HepG2 (cell line): Measurements from ENCODE around the gene ANKRD39. TPM values are rescaled to one million over a fixed set of nuclear protein-coding genes. Genes with fewer than 3 reads are reported as not detected.

ENCODE experiments used
- BRF2 ChIP-seq: sonication (generic); formaldehyde crosslinking; IDR thresholded peaks from 2 replicates; pipeline ENCODE4 v1.8.1; 2022; ENCODE audit warnings: mild to moderate bottlenecking, missing genetic modification reagents
- FOSL2 ChIP-seq: sonication (generic); formaldehyde crosslinking; IDR thresholded peaks from 2 replicates; pipeline ENCODE4 v1.4.0; 2020; ENCODE audit warnings: missing genetic modification reagents
- MED13 ChIP-seq: sonication (generic); formaldehyde crosslinking; IDR thresholded peaks from 2 replicates; pipeline ENCODE4 v1.5.0; 2020; ENCODE audit warnings: missing genetic modification reagents
- MNT ChIP-seq: fragments of 450-650 bp; IDR thresholded peaks from 2 replicates; pipeline ENCODE4 v1.6.1; 2016
- RARA ChIP-seq: IDR thresholded peaks from 2 replicates; pipeline ENCODE4 v1.6.1; 2016; ENCODE audit warnings: missing genetic modification reagents, missing compliant biosample characterization
- SAP130 ChIP-seq: IDR thresholded peaks from 2 replicates; pipeline ENCODE4 v1.6.1; 2016; ENCODE audit warnings: low read depth
- SATB2 ChIP-seq: sonication (generic); formaldehyde crosslinking; IDR thresholded peaks from 2 replicates; pipeline ENCODE4 v1.5.0; 2020; ENCODE audit warnings: missing genetic modification reagents
- SCMH1 ChIP-seq: sonication (generic); formaldehyde crosslinking; IDR thresholded peaks from 2 replicates; pipeline ENCODE4 v1.9.0; 2021; ENCODE audit warnings: missing genetic modification reagents, mild to moderate bottlenecking, borderline replicate concordance
- SRSF1 ChIP-seq: fragments of 200-400 bp; formaldehyde crosslinking; optimal IDR thresholded peaks from 2 replicates; pipeline ENCODE3; 2017; ENCODE audit warnings: mild to moderate bottlenecking, low read depth, low read length, moderate library complexity
- ZC3H13 ChIP-seq: sonication (generic); formaldehyde crosslinking; IDR thresholded peaks from 2 replicates; pipeline ENCODE4 v1.8.1; 2023; ENCODE audit warnings: mild to moderate bottlenecking, missing genetic modification reagents, moderate library complexity
- ZFP36 ChIP-seq: fragments of 150-350 bp; IDR thresholded peaks from 2 replicates; pipeline ENCODE4 v1.6.1; 2018; ENCODE audit warnings: borderline replicate concordance, low read length, low read depth; ENCODE audit not compliant: partially characterized antibody
- ZFP36L2 ChIP-seq: sonication (generic); formaldehyde crosslinking; IDR thresholded peaks from 2 replicates; pipeline ENCODE4 v1.4.0; 2020; ENCODE audit warnings: missing genetic modification reagents
- ZNF264 ChIP-seq: sonication (generic); formaldehyde crosslinking; IDR thresholded peaks from 2 replicates; pipeline ENCODE4 v1.4.0; 2020; ENCODE audit warnings: missing genetic modification reagents
- ZNF709 ChIP-seq: sonication (generic); formaldehyde crosslinking; IDR thresholded peaks from 2 replicates; pipeline ENCODE4 v1.5.0; 2020; ENCODE audit warnings: mild to moderate bottlenecking, missing genetic modification reagents
- polyA plus RNA-seq, 8 experiments: library from polyadenylated mRNA; depleted of rRNA in 3 of 8; stranded (reverse) in 7 of 8; unstranded in 1 of 8; fragments of >200 nt; fragmentation: Illumina TruSeq in 4 of 8; extraction: Trizol in 4 of 8; gene quantifications; 2 replicates each; pipeline versions ENCODE4 v1.2.1 to v1.2.3, GENCODE V29; 2011 to 2016; ENCODE audit warnings: low read depth in 4 of 8, missing spikeins in 1 of 8, mixed read lengths in 1 of 8; ENCODE audit not compliant: insufficient read depth in 1 of 8
- total RNA-seq, 5 experiments: library from RNA; depleted of rRNA; stranded (reverse); fragments of >200 nt; fragmentation: Illumina TruSeq; extraction: Trizol; gene quantifications; 2 replicates each; pipeline ENCODE4 v1.2.3, GENCODE V29; 2016; ENCODE audit warnings: low read depth in 1 of 5
- TF ChIP-seq, protein P1 (sequence below), 2 experiments: sonication (generic) in 1 of 2; formaldehyde crosslinking in 1 of 2; IDR thresholded peaks; 2 replicates each; pipeline versions ENCODE4 v1.4.0 to v1.6.1; 2018 to 2020; ENCODE audit warnings: missing genetic modification reagents in 2 of 2, borderline replicate concordance in 1 of 2, low read depth in 1 of 2, mild to moderate bottlenecking in 1 of 2, missing biosample characterization in 1 of 2
- TF ChIP-seq, protein P2 (sequence below): IDR thresholded peaks from 2 replicates; pipeline ENCODE4 v1.6.1; 2016; ENCODE audit warnings: low read depth, missing genetic modification reagents, missing compliant biosample characterization
- TF ChIP-seq, protein P3 (sequence below): sonication (generic); formaldehyde crosslinking; IDR thresholded peaks from 2 replicates; pipeline ENCODE4 v1.8.0; 2022; ENCODE audit warnings: mild to moderate bottlenecking, missing genetic modification reagents, borderline replicate concordance

Gene ANKRD39
- total and polyA plus RNA-seq, 2 of the 13 experiments (the other 11 are each of a cell fraction or from before 2014, with no cell fraction given): 23.2 to 24.8 TPM

DNA sequence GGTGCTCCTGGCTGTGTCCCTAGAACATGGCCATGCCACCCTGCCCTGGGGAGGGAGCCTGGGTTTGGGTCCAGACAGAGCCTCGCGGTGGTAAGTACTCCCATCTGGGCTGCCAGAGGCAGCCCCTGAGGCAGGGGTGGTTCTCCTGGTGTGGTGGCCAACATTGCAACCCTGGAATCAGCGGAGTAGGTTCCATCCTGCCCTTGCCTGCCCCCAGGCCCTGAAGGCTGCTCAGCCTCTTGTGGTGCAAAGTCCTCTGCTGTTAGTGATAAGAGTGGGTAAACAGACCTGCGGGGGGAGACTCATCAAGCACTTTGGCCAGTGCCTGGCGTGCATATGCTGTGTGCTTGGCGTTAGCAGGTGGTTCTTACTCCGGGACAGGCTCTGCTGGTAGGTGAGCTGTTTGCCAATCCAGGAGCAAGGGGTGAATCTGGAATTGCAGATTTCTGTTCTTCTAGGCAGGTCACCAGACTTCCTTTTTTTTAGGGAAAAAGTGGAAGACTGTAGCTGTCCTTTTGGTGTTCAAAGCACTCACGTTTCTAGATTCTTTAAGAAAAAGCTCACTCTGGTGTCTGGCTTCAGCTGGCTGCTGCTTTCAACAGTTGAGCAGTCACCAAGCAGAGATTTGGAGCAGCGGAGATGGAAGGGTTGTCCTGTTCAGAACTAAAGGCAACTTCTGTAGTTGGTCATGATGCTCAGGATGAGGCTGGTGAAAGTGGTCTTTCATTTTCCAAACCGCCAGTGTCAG is 38.5 kb downstream of the ANKRD39 start (continued):
- TF ChIP-seq MNT (no peak), SATB2 (CRISPR knock-in tag) (no peak), BRF2 (CRISPR knock-in tag) (no peak), SCMH1 (CRISPR knock-in tag) (no peak), SAP130 (CRISPR knock-in tag) (peak; percentile 96), ZNF709 (CRISPR knock-in tag) (0 out of 2 replicates have a peak, but pooled peaks have one; percentile 17), ZNF264 (CRISPR knock-in tag) (peak; percentile 98), RARA (CRISPR knock-in tag) (peak; percentile 91), ZFP36L2 (CRISPR knock-in tag) (no peak; the same call in 1 of the 2 replicates), FOSL2 (CRISPR knock-in tag) (peak; percentile 91), ZC3H13 (CRISPR knock-in tag) (no peak; the same call in 1 of the 2 replicates), SRSF1 (no peak), ZFP36 (peak; percentile 34), MED13 (CRISPR knock-in tag) (peak; percentile 88; the same call in 1 of the 2 replicates)
- TF ChIP-seq, protein P1, sequence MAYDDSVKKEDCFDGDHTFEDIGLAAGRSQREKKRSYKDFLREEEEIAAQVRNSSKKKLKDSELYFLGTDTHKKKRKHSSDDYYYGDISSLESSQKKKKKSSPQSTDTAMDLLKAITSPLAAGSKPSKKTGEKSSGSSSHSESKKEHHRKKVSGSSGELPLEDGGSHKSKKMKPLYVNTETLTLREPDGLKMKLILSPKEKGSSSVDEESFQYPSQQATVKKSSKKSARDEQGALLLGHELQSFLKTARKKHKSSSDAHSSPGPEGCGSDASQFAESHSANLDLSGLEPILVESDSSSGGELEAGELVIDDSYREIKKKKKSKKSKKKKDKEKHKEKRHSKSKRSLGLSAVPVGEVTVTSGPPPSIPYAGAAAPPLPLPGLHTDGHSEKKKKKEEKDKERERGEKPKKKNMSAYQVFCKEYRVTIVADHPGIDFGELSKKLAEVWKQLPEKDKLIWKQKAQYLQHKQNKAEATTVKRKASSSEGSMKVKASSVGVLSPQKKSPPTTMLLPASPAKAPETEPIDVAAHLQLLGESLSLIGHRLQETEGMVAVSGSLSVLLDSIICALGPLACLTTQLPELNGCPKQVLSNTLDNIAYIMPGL (CRISPR knock-in tag; IDR thresholded peaks at IDR 0.05; ENCODE audit: borderline replicate concordance in 1 of 2, low read depth in 1 of 2): peak; percentile 85 to 91; a peak in 3 of 4 replicates
- TF ChIP-seq, protein P2, sequence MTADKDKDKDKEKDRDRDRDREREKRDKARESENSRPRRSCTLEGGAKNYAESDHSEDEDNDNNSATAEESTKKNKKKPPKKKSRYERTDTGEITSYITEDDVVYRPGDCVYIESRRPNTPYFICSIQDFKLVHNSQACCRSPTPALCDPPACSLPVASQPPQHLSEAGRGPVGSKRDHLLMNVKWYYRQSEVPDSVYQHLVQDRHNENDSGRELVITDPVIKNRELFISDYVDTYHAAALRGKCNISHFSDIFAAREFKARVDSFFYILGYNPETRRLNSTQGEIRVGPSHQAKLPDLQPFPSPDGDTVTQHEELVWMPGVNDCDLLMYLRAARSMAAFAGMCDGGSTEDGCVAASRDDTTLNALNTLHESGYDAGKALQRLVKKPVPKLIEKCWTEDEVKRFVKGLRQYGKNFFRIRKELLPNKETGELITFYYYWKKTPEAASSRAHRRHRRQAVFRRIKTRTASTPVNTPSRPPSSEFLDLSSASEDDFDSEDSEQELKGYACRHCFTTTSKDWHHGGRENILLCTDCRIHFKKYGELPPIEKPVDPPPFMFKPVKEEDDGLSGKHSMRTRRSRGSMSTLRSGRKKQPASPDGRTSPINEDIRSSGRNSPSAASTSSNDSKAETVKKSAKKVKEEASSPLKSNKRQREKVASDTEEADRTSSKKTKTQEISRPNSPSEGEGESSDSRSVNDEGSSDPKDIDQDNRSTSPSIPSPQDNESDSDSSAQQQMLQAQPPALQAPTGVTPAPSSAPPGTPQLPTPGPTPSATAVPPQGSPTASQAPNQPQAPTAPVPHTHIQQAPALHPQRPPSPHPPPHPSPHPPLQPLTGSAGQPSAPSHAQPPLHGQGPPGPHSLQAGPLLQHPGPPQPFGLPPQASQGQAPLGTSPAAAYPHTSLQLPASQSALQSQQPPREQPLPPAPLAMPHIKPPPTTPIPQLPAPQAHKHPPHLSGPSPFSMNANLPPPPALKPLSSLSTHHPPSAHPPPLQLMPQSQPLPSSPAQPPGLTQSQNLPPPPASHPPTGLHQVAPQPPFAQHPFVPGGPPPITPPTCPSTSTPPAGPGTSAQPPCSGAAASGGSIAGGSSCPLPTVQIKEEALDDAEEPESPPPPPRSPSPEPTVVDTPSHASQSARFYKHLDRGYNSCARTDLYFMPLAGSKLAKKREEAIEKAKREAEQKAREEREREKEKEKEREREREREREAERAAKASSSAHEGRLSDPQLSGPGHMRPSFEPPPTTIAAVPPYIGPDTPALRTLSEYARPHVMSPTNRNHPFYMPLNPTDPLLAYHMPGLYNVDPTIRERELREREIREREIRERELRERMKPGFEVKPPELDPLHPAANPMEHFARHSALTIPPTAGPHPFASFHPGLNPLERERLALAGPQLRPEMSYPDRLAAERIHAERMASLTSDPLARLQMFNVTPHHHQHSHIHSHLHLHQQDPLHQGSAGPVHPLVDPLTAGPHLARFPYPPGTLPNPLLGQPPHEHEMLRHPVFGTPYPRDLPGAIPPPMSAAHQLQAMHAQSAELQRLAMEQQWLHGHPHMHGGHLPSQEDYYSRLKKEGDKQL (CRISPR knock-in tag): peak; percentile 79
- TF ChIP-seq, protein P3, sequence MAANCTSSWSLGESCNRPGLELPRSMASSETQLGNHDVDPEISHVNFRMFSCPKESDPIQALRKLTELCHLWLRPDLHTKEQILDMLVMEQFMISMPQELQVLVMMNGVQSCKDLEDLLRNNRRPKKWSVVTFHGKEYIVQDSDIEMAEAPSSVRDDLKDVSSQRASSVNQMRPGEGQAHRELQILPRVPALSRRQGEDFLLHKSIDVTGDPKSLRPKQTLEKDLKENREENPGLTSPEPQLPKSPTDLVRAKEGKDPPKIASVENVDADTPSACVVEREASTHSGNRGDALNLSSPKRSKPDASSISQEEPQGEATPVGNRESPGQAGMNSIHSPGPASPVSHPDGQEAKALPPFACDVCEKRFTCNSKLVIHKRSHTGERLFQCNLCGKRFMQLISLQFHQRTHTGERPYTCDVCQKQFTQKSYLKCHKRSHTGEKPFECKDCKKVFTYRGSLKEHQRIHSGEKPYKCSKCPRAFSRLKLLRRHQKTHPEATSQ (CRISPR knock-in tag): no peak
